HG03159 (cell line): ENCODE data around the gene PCGF6.
A peak's percentile ranks its signal among the peaks of the same experiment; 100 is the strongest.
"Not testable (repeated sequence)": the region's sequence is repeated elsewhere in the genome, so short reads cannot be mapped to it uniquely, and the experiment has no call there.

Experiments
- ATAC-seq: cut with Tn5 transposase; IDR thresholded peaks from one replicate; pipeline ENCODE4 v1.9.1; 2021; ENCODE audit warnings: mild to moderate bottlenecking, moderate library complexity; ENCODE audit not compliant: unreplicated experiment

The PCGF6 gene, protein sequence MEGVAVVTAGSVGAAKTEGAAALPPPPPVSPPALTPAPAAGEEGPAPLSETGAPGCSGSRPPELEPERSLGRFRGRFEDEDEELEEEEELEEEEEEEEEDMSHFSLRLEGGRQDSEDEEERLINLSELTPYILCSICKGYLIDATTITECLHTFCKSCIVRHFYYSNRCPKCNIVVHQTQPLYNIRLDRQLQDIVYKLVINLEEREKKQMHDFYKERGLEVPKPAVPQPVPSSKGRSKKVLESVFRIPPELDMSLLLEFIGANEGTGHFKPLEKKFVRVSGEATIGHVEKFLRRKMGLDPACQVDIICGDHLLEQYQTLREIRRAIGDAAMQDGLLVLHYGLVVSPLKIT

GRCh38 chr10:103350517-103351260 lies at the start of gene PCGF6:
Gene PCGF6 (minus strand): TSS chr10:103351140. CDS start chr10:103351066, 74 bp downstream.
- peak; percentile 79 for ATAC-seq

DNA sequence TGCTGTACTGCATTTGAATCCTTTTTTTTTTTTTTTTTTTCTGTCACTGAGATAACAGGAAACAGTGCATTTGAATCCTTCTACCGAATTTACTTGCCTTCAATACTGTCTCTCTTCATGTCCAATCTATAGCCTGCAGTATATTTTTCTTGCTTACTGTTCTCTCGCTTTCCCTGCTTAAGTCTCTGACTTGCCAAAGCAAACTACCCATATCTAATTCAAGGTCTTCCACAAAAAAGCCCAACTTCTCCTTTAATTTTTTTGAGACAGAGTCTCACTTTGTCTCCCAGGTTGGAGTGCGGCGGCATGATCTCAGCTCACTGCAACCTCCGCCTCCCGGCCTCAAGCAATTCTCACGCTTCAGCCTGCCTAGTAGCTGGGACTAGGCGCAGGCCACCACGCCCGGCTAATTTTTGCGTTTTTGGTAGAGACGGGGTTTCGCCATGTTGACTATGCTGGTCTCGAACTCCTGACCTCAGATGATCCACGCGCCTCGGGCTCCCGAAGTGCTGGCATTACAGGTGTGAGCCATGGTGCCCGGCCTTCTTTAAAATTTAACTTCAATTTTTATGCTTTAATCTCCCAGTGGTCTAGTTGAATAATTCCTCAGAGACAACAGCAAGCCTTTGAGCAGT lies 46.4 kb upstream of the PCGF6 start:
- ATAC-seq: no peak

- no peak for ATAC-seq
These were observed 45.8 kb upstream of the PCGF6 start for GRCh38 chr10:103396789-103397087.

DNA sequence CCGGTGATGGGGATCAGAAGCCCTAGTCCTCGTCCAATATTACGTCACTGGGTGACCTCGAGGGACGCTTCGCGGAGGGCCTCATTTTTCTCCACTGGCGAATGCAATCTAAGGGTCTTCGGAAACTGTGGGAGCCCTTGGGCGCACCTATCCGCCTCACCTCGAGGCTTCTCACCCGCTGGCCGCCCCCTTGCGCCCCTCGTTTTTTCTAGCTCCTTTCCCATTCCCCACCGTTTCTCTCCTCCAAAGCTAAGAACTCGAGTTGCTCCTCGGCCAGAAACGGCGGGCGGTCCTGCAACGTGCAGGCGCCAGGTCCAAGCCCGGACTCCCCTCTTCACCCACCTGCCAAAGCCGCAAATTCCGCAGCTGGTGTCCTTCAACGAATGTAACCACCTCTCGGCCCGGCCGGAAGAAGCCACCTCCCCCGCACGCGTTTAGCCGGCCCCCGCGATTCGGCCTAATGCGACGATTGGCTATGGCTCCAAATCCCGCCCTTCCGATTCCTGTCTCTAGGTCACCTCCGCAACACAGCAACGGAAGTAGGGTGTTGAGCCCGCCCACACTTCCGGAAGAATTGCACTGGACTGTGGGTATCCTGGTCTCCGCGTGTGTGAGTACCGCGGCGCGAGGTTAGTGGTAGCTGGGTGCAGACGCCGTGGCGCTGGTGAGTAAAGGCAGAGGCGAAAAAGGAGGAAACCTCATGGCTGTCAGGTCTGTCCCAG lies 45.3 kb upstream of the PCGF6 start, which contains the start of the genes ATP5MK and PDCD11:
TSS of gene ATP5MK (minus strand) at position 409 of the 722 bp plus-strand sequence. CDS start 4,018 bp downstream, outside the sequence.
TSS of gene PDCD11 (plus strand) at position 560 of the 722 bp plus-strand sequence. CDS start 1,801 bp downstream, outside the sequence.
- peak; percentile 98 for ATAC-seq

DNA sequence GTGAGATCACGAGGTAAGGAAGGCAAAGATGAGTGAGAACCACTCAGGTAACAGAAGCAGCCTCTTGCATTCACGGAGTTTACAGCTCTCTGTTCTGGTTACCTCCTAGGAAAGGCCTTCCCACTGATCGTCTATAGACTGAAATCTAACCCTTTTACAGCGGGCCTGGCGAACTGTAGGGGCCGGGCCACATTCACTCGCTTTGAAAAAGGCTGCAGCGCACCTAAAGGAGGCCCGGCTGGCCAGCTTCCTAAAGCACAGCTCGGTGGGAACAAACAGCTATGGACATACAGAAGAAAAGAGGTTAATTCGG lies 44.8 kb upstream of the PCGF6 start:
- ATAC-seq: peak; percentile 2

DNA sequence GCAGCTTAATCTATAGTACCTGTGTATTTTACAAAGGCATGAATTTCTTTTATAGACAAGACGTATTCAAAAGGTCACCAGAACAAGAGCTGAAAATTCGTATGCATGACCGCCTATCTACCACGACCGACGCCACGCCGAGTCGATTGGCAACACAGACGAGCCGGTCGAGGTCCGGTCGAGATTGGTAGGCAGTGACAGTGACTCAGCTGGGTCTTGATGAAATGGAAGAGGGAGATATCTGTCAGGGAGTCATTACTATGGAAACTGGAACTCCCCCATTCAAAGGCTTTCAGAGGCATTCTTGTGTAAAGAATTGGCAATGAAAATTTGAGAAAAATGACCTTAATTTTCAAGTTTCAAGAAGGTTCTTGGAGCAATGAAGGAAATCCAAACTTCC lies 43.2 kb upstream of the PCGF6 start:
- no peak for ATAC-seq

DNA sequence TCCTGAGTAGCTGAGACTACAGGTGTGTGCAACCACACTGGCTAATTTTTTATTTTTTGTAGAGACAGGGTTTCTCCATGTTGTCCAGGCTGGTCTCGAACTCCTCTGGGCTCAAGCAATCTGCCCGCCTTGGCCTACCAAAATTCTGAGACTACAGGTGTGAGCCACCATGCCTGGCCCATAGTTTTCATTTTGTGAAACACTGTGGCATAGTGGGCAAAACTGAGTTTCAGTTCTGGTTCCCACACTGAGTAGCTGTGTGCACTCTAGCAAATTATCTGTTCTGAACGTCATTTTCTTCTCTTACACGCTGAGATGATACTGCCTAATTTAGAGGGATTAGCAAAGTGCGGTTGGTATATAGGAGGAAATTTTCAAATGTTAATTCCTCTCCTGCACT lies 31.8 kb upstream of the PCGF6 start:
- ATAC-seq: no peak

DNA sequence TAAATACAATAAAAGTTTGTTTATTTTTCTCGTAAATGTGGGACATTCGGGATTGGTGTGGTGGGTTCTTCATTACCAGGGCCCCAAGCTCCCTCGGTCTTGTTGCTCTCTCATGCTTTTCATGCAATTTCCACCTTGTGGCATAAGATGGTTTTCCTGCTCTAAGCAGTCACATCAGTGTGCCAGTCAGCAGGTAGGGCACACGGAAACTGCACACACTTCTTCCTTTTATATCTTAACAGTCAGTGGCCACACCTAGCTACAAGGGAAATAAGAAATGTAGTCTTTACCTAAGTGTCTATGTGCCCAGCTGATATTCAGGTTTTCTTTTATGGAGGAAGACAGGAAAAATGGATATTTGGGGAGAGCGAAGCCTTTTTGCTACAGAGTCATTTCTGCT lies 23.3 kb upstream of the PCGF6 start:
- no peak for ATAC-seq

DNA sequence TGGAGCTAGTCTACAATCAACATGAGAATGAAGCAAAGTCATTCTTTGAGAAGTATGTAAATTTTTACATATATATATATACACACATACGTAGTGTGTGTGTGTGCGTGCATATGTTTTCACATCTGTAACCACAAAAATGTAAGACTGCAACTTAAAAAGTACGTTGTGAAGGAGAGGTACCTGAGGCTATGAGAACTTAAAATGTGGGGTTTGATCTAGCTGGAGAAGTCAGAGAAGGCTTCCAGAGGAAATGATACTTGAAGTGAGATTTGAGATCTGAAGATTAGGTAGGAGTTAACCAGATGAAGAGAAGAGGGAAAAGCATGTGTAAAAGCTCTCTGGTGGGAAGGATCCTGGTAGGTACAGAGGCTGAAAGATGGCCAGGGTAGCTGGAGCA lies 22.6 kb upstream of the PCGF6 start:
- no peak for ATAC-seq

GRCh38 chr10:103367782-103368518 lies 17.0 kb upstream of the PCGF6 start, which contains the start of gene TAF5:
Gene TAF5 (plus strand): TSS chr10:103367976. CDS start chr10:103367990, 14 bp downstream.
- ATAC-seq: peak; percentile 69

DNA sequence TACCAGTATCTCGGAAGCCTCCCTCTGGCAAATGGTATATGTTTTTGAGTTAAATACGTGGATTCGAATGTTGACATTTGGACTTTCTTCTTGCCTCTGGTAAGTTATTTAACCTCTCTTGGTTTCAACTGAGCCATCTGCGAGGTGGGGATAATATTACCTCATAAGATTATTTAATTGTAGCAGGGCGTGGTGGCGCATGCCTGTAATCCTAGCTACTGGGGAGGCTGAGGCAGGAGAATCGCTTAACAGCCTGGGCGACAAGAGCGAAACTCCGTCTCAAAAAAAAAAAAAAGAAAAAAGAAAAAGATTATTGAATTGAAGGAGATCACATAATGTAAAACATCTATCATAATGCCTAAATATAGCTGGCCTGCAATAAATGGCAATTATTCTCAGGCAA lies 16.4 kb upstream of the PCGF6 start:
- no peak for ATAC-seq

GRCh38 chr10:103360791-103361190 lies 9.9 kb upstream of the PCGF6 start:
- ATAC-seq: not testable (repeated sequence)

- ATAC-seq: not testable (repeated sequence)
These were observed 8.6 kb upstream of the PCGF6 start for GRCh38 chr10:103359493-103359892.

DNA sequence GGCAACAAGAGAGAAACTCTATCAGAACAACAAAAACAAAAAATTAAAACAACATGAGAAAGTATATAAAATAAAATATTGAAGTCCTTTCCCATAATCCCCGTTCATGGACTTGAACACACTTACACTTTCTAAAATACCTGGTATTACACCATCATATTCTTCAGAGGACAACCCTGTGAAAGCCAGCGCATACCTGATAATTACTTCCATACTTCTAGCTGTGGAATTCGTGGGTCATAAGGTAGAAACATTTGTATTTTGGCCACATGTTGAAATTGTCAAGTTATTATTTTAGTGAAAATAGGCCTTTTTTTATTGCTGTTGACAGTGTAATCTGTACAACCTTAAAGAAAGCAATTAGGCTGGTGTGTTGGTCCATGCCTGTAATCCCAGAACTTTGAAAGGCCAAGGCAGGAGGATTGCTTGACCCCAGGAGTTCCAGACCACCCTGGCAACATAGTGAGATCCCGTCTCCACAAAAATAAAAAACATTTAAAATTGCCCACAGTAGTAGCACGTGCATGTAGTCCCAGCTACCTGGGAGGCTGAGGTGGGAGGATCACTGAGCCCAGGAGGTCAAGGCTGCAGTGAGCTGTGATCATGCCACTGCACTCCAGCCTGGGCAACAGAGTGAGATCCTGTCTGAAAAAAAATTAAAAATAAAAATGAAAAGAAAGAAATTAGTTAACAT lies 5.1 kb upstream of the PCGF6 start:
- ATAC-seq: no peak

GRCh38 chr10:103354567-103354966 lies 3.6 kb upstream of the PCGF6 start:
- not testable (repeated sequence) for ATAC-seq

GRCh38 chr10:103353281-103353680 lies 2.3 kb upstream of the PCGF6 start:
- ATAC-seq: no peak

- no peak for ATAC-seq
These were observed 794 bp downstream of the PCGF6 start for GRCh38 chr10:103350175-103350516.

DNA sequence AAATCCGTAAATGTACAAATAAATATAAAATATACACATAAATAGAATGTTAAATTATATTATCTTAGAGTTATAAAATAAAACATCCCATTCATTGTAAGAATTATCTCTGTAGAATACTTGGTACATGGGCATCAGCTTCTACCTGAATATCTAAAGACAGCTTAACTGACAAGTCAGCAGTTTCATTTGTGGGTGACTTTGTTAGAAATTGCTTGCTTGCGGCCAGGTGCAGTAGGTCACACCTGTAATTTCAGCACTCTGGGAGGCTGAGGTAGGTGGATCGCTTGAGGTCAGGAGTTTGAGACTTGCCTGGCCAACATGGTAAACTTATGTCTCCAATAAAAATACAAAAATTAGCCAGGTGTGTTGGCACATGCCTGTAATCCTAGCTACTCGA lies 14.6 kb downstream of the PCGF6 start:
- ATAC-seq: no peak

DNA sequence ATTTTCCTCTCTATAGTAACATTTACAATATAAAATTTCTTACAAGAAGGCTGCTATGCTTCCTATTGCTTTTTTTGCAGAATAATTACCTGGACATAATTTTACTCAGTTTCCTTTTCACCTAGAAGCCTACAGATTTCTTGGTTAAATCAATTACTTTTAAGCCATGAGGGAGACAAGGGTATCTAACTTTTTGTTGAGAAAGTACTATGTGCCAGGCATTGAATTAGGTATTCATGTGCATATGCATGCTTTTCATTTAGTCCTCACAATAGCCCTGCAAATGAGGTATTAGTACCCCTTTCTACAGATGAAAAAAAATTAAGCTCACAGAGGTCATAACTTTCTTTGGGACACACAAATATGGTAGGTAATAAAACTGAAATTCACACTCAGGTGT lies 16.4 kb downstream of the PCGF6 start:
- no peak for ATAC-seq

GRCh38 chr10:103333934-103334520 lies 16.9 kb downstream of the PCGF6 start:
- no peak for ATAC-seq
